Activated T-helper 2 cell treated with anti-CD3 and anti-CD28 coated beads, Interferon-gamma antibody, Interleukin-2, Interleukin-4, amounts not matched to agents 10 μg/mL and 5 μg/mL and 100 μg/mL, durations not matched to agents 14 hours and 24 hours and 36 hours (primary cell): Measurements from ENCODE around the gene TMEM204. TPM values are rescaled to one million over a fixed set of nuclear protein-coding genes. Genes with fewer than 3 reads are reported as not detected.

Experiments used
- DNase-seq: peaks from one replicate; pipeline ENCODE4 v3.0.0; 2021; ENCODE audit warnings: low spot score
- H3K27ac Mint-ChIP-seq: one replicate; pipeline ENCODE4 v1.8.0; 2021; ENCODE audit warnings: mixed read lengths
- H3K27me3 Mint-ChIP-seq: one replicate; pipeline ENCODE4 v1.8.0; 2021; ENCODE audit warnings: low read depth, mixed read lengths
- H3K36me3 Mint-ChIP-seq: one replicate; pipeline ENCODE4 v1.8.0; 2021; ENCODE audit warnings: low read depth, mixed read lengths
- H3K4me1 Mint-ChIP-seq: one replicate; pipeline ENCODE4 v1.8.0; 2021; ENCODE audit warnings: low read depth, mixed read lengths
- H3K4me3 Mint-ChIP-seq: one replicate; pipeline ENCODE4 v1.8.0; 2021; ENCODE audit warnings: low read depth, mild to moderate bottlenecking, moderate library complexity, mixed read lengths
- H3K9me3 Mint-ChIP-seq: one replicate; pipeline ENCODE4 v1.8.0; 2021; ENCODE audit warnings: mixed read lengths
- intact Hi-C: fragments of 100-400 bp; cut with micrococcal nuclease; formaldehyde crosslinking; loops from one replicate; pipeline ENCODE4 v1.15.1; 2023
- total RNA-seq: library from RNA; stranded (reverse); gene quantifications from 2 replicates; pipeline ENCODE4 v1.2.3, GENCODE V29; 2022

The TMEM204 gene
- total RNA-seq = 17.2 and 17.8 TPM in 2 replicates

GRCh38 chr16:1533443-1533951 is at the start of gene TMEM204:
Gene TMEM204, plus strand, starts transcription at chr16:1533666. Its CDS starts 610 bp downstream, at chr16:1534276.
- Mint-ChIP-seq H3K27me3 (no peaks in the 10 kb centered on the region), H3K36me3 (peaks cover 33% of the 10 kb centered on the region), H3K4me1 (peaks cover 31% of the 10 kb centered on the region), H3K27ac (peak within 1 kb of the TSS; percentile 80), H3K9me3 (no peaks in the 10 kb centered on the region), H3K4me3 (peak within 1 kb of the TSS; percentile 94)
- intact Hi-C loops = loop anchor here (10.0 kb wide), 1 partner anchor 171 kb away; the partner anchor contains the start of gene MAPK8IP3
- peak; percentile 37 for DNase-seq

DNA sequence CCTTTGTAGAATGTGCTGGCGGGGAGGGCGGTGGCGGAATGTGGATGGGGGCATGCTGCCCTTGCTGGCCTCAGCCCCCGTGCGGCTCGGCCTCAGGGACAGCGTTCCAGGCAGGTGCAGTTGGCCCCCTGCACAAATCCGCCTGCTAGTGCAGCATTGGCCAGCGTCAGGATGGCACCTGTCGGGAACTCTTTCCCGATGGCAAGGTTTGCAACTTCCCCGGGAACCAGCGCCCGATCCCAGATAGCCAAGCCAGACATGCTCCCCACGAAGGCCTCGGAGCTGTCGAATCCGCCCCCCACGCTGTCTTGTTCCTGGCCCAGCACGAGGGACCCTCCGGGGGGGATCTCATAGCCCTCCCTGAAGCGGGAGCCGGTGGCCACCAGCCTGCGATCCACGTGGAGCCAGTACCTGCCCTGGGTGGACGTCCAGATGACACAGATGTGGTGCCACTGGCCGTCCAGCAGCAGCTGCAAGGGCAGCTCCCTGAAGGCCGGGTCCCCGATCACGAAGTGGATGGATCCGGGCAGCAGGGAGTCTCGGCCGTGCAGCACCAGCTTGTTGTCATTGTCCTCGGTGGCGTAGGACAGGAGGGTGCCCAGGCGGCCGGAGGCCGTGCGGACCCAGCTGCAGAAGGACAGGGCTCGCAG is 47.5 kb upstream of the TMEM204 start:
- Mint-ChIP-seq H3K4me1 (no peaks in the 10 kb centered on the region), H3K27me3 (no peaks in the 10 kb centered on the region), H3K4me3 (no peak overlapping the region), H3K9me3 (no peaks in the 10 kb centered on the region), H3K27ac (no peak overlapping the region), H3K36me3 (no peaks in the 10 kb centered on the region)
- intact Hi-C loops = no loop called here
- no peak for DNase-seq

DNA sequence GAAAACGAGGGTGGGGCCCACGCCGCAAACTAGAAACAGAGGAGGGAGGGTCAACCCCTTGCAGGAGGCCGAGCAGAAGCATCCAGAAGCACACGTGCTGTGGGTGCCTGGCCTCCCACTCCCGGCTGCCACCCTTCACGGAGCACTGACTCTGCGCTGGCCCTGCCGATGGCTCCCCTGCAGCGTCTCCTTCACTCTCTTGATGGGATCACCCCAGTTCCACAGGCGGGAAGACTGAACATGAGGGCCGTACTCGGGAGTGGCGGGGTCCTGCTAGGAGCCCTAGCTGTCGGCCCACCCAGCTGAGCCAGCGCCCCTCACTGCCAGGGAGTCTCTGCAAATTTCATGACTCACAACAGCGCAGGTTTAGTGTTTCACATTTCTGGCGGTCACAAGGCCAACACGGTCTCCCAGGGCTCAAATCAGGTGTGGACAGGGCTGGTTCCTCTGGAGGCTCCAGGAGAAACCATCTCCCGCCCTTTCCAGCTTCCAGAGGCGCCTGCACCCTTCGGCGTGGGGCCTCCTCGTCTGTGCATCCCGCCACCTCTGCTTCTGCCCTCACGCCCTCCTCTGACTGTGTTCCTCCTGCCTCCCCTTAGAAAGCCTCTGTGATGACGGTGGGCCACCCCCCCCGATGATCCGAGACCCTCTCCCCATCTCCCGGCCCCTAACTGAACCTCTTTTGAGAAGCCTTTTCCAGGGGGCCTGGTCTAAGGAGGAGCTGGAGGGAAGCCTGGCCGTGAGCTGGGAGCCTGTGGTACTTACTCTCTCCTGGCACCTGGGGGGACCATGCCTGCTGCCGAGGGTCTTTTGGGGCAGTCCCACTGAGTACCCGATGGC is 46.7 kb upstream of the TMEM204 start:
- no peaks in the 10 kb centered on the region for H3K36me3 Mint-ChIP-seq
- no peak overlapping the region for H3K4me3 Mint-ChIP-seq
- no peak for DNase-seq
- no peak overlapping the region for H3K27ac Mint-ChIP-seq
- intact Hi-C loops = no loop called here
- H3K4me1 Mint-ChIP-seq = no peaks in the 10 kb centered on the region
- no peaks in the 10 kb centered on the region for H3K9me3 Mint-ChIP-seq
- no peaks in the 10 kb centered on the region for H3K27me3 Mint-ChIP-seq

- intact Hi-C loops = no loop called here
- H3K27ac Mint-ChIP-seq = no peak overlapping the region
- no peaks in the 10 kb centered on the region for H3K27me3 Mint-ChIP-seq
- no peak overlapping the region for H3K4me3 Mint-ChIP-seq
- no peaks in the 10 kb centered on the region for H3K36me3 Mint-ChIP-seq
- H3K4me1 Mint-ChIP-seq = peaks cover 2% of the 10 kb centered on the region
- DNase-seq = no peak
- no peaks in the 10 kb centered on the region for H3K9me3 Mint-ChIP-seq
These were observed 45.9 kb upstream of the TMEM204 start for GRCh38 chr16:1487395-1488053.

DNA sequence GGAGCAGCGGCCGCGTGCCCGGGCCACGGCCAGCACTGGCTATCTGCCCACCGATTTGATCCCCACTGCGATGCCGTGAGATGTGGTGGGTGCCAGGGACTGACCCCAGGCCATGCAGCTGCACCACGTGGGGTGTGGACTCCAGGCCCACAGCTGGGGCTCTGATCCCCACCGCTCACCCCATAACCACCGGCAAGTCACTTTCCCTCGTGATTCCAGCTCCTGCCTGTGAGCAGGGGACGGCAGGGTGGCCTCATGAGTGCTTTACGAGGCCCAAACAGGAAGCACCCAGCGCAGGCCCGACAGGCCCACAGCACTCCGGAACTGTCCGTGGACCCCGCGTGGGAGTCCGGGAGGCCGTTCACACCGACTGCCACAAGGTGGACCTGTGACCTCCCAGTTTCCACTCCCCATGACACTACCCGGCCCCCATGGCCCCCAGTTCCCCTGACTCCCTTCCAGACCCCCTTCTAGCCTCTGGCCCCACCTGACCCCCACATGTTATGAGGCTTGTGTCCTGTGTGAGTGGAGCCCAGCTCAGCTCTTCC is 45.3 kb upstream of the TMEM204 start:
- no peaks in the 10 kb centered on the region for H3K27me3 Mint-ChIP-seq
- no peak overlapping the region for H3K4me3 Mint-ChIP-seq
- H3K36me3 Mint-ChIP-seq = no peaks in the 10 kb centered on the region
- no peak for DNase-seq
- peaks cover 6% of the 10 kb centered on the region for H3K4me1 Mint-ChIP-seq
- no peaks in the 10 kb centered on the region for H3K9me3 Mint-ChIP-seq
- H3K27ac Mint-ChIP-seq = no peak overlapping the region
- intact Hi-C loops = no loop called here

GRCh38 chr16:1488619-1489018 is 44.8 kb upstream of the TMEM204 start, which contains the start of gene PTX4:
Gene PTX4, minus strand, starts transcription at chr16:1488944. Its CDS starts 35 bp downstream, at chr16:1488909.
- H3K4me1 Mint-ChIP-seq = peaks cover 6% of the 10 kb centered on the region
- DNase-seq = no peak
- no peaks in the 10 kb centered on the region for H3K27me3 Mint-ChIP-seq
- H3K4me3 Mint-ChIP-seq = no peak within 1 kb of the TSS
- H3K27ac Mint-ChIP-seq = no peak within 1 kb of the TSS
- no peaks in the 10 kb centered on the region for H3K36me3 Mint-ChIP-seq
- intact Hi-C loops = no loop called here
- H3K9me3 Mint-ChIP-seq = no peaks in the 10 kb centered on the region

GRCh38 chr16:1489077-1489476 is 44.4 kb upstream of the TMEM204 start:
- Mint-ChIP-seq H3K4me3 (no peak overlapping the region), H3K9me3 (no peaks in the 10 kb centered on the region), H3K36me3 (no peaks in the 10 kb centered on the region), H3K4me1 (peaks cover 8% of the 10 kb centered on the region), H3K27me3 (no peaks in the 10 kb centered on the region), H3K27ac (no peak overlapping the region)
- intact Hi-C loops = no loop called here
- DNase-seq = no peak

DNA sequence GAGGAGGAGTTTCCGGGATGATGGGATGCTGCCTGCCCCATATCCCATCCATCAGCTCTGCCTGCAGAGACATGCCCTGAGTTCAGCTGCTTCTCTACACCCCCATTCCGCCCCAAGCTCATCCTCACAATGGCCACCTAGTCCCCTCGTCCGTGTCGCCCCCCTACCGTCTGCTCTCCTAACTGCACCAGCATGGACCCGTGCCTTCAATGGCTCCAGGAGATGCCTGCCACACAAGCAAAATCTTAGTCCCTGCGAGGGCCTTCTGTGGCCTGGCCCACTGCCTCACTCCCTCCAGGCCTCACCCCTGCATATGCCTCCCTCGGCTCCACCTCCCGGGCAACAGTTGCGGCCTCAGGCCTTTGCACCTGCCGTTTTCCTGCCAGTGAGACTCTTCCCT is 42.1 kb upstream of the TMEM204 start:
- peaks cover under 1% of the 10 kb centered on the region for H3K36me3 Mint-ChIP-seq
- H3K27ac Mint-ChIP-seq = peak overlapping the region; percentile 33
- no peaks in the 10 kb centered on the region for H3K9me3 Mint-ChIP-seq
- intact Hi-C loops = loop anchor here (5.0 kb wide), 1 partner anchor 51 kb away; no protein-coding TSS in a partner anchor
- peaks cover 10% of the 10 kb centered on the region for H3K4me1 Mint-ChIP-seq
- no peak overlapping the region for H3K4me3 Mint-ChIP-seq
- no peak for DNase-seq
- no peaks in the 10 kb centered on the region for H3K27me3 Mint-ChIP-seq

DNA sequence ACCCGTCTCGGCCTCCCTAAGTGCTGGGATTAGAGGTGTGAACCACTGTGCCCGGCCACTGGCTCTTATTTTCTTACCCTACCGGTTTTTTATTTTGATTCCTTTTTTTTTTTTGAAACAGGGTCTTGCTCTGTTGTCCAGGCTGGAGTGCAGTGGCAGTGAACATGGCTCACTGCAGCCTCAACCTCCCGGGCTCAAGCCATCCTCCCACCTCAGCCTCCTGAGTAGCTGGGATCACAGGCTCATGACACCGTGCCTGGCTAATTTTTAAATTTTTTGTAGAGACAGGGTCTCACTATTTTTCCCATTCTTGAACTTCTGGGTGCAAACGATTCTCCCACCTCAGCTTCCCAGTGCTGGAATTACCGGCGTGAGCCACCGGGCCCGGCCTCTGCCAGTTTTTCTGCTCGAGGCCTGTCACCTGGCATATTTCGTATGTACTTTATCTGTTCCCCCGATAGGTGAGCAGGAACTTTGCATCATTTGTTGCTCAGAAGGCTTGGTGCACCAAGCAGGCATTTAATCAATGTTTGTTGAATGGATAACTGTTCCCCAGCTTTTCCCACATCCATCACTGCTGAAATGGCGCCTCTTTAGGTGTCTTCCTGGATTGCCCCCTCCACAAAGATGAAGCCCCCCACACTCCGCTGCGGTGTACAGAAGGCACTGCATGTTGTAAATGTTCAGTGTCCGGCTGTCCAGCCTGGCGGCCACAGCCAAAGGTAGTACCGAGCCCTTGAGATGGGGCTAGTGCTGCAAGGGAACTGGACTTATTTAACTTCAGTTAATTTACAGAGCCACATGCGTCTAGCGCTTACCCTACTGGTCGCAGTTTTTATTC is 41.2 kb upstream of the TMEM204 start:
- no peaks in the 10 kb centered on the region for H3K27me3 Mint-ChIP-seq

GRCh38 chr16:1492923-1493745 is 40.3 kb upstream of the TMEM204 start, which contains the start of gene TELO2:
Gene TELO2, plus strand, starts transcription at chr16:1493360. Its CDS starts 922 bp downstream, at chr16:1494282.
- Mint-ChIP-seq H3K4me3 (peak within 1 kb of the TSS; percentile 90), H3K36me3 (peaks cover 11% of the 10 kb centered on the region), H3K27me3 (no peaks in the 10 kb centered on the region), H3K4me1 (peaks cover 10% of the 10 kb centered on the region), H3K27ac (peak within 1 kb of the TSS; percentile 98), H3K9me3 (no peaks in the 10 kb centered on the region)
- intact Hi-C loops = loop anchor here (2.0 to 5.0 kb wide), 3 partner anchors 18 to 72 kb away; partner anchors contain the start of genes CLCN7 and UQCC4
- peak; percentile 84 for DNase-seq

More for the DNA sequence above, 41.2 kb upstream of the TMEM204 start:
- Mint-ChIP-seq H3K36me3 (peaks cover 6% of the 10 kb centered on the region), H3K4me3 (peak overlapping the region; percentile 90), H3K4me1 (peaks cover 10% of the 10 kb centered on the region), H3K9me3 (no peaks in the 10 kb centered on the region), H3K27ac (peak overlapping the region; percentile 98)
- intact Hi-C loops = loop anchor here (2.0 to 5.0 kb wide), 3 partner anchors 18 to 72 kb away; partner anchors contain the start of genes CLCN7 and UQCC4
- no peak for DNase-seq

- Mint-ChIP-seq H3K27ac (peak overlapping the region; percentile 65), H3K36me3 (peaks cover 13% of the 10 kb centered on the region), H3K9me3 (no peaks in the 10 kb centered on the region), H3K4me3 (peak overlapping the region; percentile 87), H3K27me3 (no peaks in the 10 kb centered on the region), H3K4me1 (peaks cover 10% of the 10 kb centered on the region)
- intact Hi-C loops = loop anchor here (2.0 to 5.0 kb wide), 3 partner anchors 19 to 73 kb away; partner anchors contain the start of genes CLCN7 and UQCC4
- DNase-seq = no peak
These were observed 39.7 kb upstream of the TMEM204 start for GRCh38 chr16:1493746-1494094.
